ENCODE data around the gene CARD11. TPM values are rescaled to one million over a fixed set of nuclear protein-coding genes. Genes with fewer than 3 reads are reported as not detected.

Gene CARD11
- polyA plus RNA-seq, 1 of the 3 experiments (the other 2 are of a cell fraction), result not detected

DNA sequence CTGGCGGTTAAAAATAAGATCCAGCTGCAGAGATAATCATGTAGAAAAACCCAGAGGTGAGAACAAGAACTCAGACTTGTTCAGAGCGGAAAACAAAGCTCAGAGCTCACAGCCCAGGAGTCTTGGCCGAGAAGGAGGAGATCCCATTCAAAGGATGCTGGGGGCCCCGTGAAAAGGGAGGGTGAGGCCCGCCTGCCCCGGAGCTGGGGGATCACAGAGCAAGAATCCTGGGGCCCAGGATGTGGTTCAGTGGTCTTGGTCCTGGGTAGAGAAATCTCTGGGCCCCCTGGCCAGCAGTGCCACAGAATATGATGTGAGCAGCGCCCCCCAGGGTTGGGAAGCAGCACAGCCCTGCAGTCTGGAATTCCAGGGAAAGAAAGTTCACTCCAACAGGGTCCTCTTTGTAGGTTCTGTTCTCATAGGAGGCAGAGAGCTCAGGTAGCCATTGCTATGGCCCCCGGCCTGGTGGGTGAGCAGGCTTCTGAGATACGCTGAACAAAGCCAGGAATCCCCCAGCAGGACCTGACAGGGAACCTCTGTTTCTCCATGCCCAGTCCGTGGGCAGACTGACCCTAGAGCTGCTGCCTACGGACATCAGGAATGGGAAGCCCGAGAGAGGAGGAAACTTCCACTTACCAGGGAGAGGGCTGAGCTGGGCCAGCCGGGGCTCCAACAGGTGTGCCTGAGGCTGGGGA, 121.9 kb downstream of the CARD11 start:
- TF ChIP-seq EZH2phosphoT487 (IDR thresholded peaks at IDR 0.05; ENCODE audit: borderline replicate concordance, low read depth) (no peak), RAD21 (IDR thresholded peaks at IDR 0.05; ENCODE audit: low read length) (peak; percentile 30; the same call in 1 of the 2 replicates)
- TF ChIP-seq, protein P1, sequence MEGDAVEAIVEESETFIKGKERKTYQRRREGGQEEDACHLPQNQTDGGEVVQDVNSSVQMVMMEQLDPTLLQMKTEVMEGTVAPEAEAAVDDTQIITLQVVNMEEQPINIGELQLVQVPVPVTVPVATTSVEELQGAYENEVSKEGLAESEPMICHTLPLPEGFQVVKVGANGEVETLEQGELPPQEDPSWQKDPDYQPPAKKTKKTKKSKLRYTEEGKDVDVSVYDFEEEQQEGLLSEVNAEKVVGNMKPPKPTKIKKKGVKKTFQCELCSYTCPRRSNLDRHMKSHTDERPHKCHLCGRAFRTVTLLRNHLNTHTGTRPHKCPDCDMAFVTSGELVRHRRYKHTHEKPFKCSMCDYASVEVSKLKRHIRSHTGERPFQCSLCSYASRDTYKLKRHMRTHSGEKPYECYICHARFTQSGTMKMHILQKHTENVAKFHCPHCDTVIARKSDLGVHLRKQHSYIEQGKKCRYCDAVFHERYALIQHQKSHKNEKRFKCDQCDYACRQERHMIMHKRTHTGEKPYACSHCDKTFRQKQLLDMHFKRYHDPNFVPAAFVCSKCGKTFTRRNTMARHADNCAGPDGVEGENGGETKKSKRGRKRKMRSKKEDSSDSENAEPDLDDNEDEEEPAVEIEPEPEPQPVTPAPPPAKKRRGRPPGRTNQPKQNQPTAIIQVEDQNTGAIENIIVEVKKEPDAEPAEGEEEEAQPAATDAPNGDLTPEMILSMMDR (IDR thresholded peaks at IDR 0.05), result peak; percentile 56
- no peaks in the 10 kb centered on the region for H3K36me3 ChIP-seq (replicated peaks in 1 of 2; ENCODE audit: control insufficient read depth in 1 of 2, insufficient read depth in 2 of 2, low read length in 1 of 2)
- H3K4me1 ChIP-seq (ENCODE audit: control insufficient read depth in 1 of 2, insufficient read depth in 2 of 2, low read depth in 1 of 2, low read length in 1 of 2), result peaks cover 0 to 13% of the 10 kb centered on the region in 2 experiments; a peak in 1 of 4 replicates
- H3K4me3 ChIP-seq (ENCODE audit: low read depth in 2 of 2, low read length in 1 of 2), result peak overlapping the region in 1 of 2 experiments; percentile 33; a peak in 1 of 4 replicates
- no peak overlapping the region for H3K4me2 ChIP-seq
- H3K27ac ChIP-seq (ENCODE audit: low read depth in 2 of 2, low read length in 1 of 2), result 0 out of 4 replicates have a peak overlapping the region, but pooled peaks of 1 of the 2 experiments have one; percentile 7
- H3K9ac ChIP-seq, result no peak overlapping the region
- H4K20me1 ChIP-seq (ENCODE audit: insufficient read depth), result no peaks in the 10 kb centered on the region
- H3K79me2 ChIP-seq (ENCODE audit: insufficient read depth), result no peaks in the 10 kb centered on the region
- H3K9me3 ChIP-seq, result no peaks in the 10 kb centered on the region
- H3K27me3 ChIP-seq (ENCODE audit: insufficient read depth), result peaks cover 9% of the 10 kb centered on the region; the same call in 1 of the 2 replicates
- ChIA-PET CTCF (interaction anchor here (0.7 to 3.0 kb wide), 36 partner anchors 11 to 968 kb away, joined by 3 to 32 read pairs (median 4); no protein-coding TSS in a partner anchor), POLR2A (interaction anchor here (0.7 to 0.8 kb wide), 3 partner anchors 105 to 107 kb away, joined by 3 to 5 read pairs (median 4); no protein-coding TSS in a partner anchor)
- whole genome bisulfite sequencing (ENCODE audit: low lambda C conversion rate), result 40% methylated on average over 11 of the region's 13 CpGs
- H3F3A ChIP-seq (replicated peaks; ENCODE audit: insufficient read depth), result no peaks in the 10 kb centered on the region
- peak; percentile 82 for DNase-seq
- H3K9me2 ChIP-seq, result no peaks in the 10 kb centered on the region
- H2AFZ ChIP-seq (ENCODE audit: low read depth), result no peak overlapping the region

GRCh38 chr7:2920956-2921652, 122.6 kb downstream of the CARD11 start:
- Histone ChIP-seq H3F3A (replicated peaks; ENCODE audit: insufficient read depth) (no peaks in the 10 kb centered on the region), H4K20me1 (ENCODE audit: insufficient read depth) (no peaks in the 10 kb centered on the region), H3K36me3 (replicated peaks in 1 of 2; ENCODE audit: control insufficient read depth in 1 of 2, insufficient read depth in 2 of 2, low read length in 1 of 2) (no peaks in the 10 kb centered on the region), H3K9me3 (no peaks in the 10 kb centered on the region), H3K27ac (ENCODE audit: low read depth in 2 of 2, low read length in 1 of 2) (0 out of 4 replicates have a peak overlapping the region, but pooled peaks of 1 of the 2 experiments have one; percentile 7), H3K79me2 (ENCODE audit: insufficient read depth) (no peaks in the 10 kb centered on the region), H3K9ac (no peak overlapping the region), H2AFZ (ENCODE audit: low read depth) (no peak overlapping the region), H3K4me3 (ENCODE audit: low read depth in 2 of 2, low read length in 1 of 2) (peak overlapping the region in 1 of 2 experiments; percentile 33; a peak in 1 of 4 replicates), H3K4me1 (ENCODE audit: control insufficient read depth in 1 of 2, insufficient read depth in 2 of 2, low read depth in 1 of 2, low read length in 1 of 2) (peaks cover 0 to 13% of the 10 kb centered on the region in 2 experiments; a peak in 1 of 4 replicates), H3K27me3 (ENCODE audit: insufficient read depth) (peaks cover 3% of the 10 kb centered on the region; the same call in 1 of the 2 replicates), H3K4me2 (no peak overlapping the region), H3K9me2 (no peaks in the 10 kb centered on the region)
- ChIA-PET CTCF (interaction anchor here (0.7 to 3.0 kb wide), 34 partner anchors 10 to 922 kb away, joined by 3 to 32 read pairs (median 4); no protein-coding TSS in a partner anchor), POLR2A (interaction anchor here (0.7 to 0.8 kb wide), 2 partner anchors 106 to 108 kb away, joined by 3 to 4 read pairs; no protein-coding TSS in a partner anchor)
- TF ChIP-seq GATA2 (CRISPR knock-in tag; IDR thresholded peaks at IDR 0.05) (peak; percentile 47; the same call in 1 of the 2 replicates), TCF12 (IDR thresholded peaks at IDR 0.05) (no peak), USF1 (IDR thresholded peaks at IDR 0.05; ENCODE audit: borderline replicate concordance, low read depth) (no peak), RAD21 (IDR thresholded peaks at IDR 0.05; ENCODE audit: low read length) (no peak; the same call in 1 of the 2 replicates), RCOR1 (IDR thresholded peaks at IDR 0.05; ENCODE audit: low read length) (0 out of 2 replicates have a peak, but pooled peaks have one; percentile 36), YY1 (IDR thresholded peaks at IDR 0.05; ENCODE audit: low read depth) (no peak), TEAD4 (IDR thresholded peaks at IDR 0.05; ENCODE audit: borderline replicate concordance, insufficient read depth) (no peak), EZH2phosphoT487 (IDR thresholded peaks at IDR 0.05; ENCODE audit: borderline replicate concordance, low read depth) (no peak), JUND (IDR thresholded peaks at IDR 0.05) (no peak), MEF2A (IDR thresholded peaks at IDR 0.05; ENCODE audit: borderline replicate concordance, low read depth) (no peak), FOSL2 (IDR thresholded peaks at IDR 0.05; ENCODE audit: borderline replicate concordance, low read depth) (no peak), RFX5 (IDR thresholded peaks at IDR 0.05; ENCODE audit: low read length) (no peak), USF2 (IDR thresholded peaks at IDR 0.05; ENCODE audit: borderline replicate concordance, low read depth, low read length) (no peak)
- TF ChIP-seq, protein P1 (IDR thresholded peaks at IDR 0.05), result no peak
- peak; percentile 74 for DNase-seq
- WGBS (ENCODE audit: low lambda C conversion rate), result 34% methylated on average over 16 of the region's 17 CpGs

Data from SK-N-SH (cell line).